DND-41 (cell line): ENCODE measurements around the gene UNK.

Source experiments
- ATAC-seq: fragments of 200-7000 bp; cut with Tn5 transposase; 3 replicates; pipeline ENCODE4 v1.9.1; 2021; ENCODE audit warnings: low read depth; ENCODE audit not compliant: insufficient read depth
- DNase-seq: peaks from one replicate; pipeline ENCODE4 v3.0.0-alpha.2; 2020
- H2AFZ ChIP-seq: 2 replicates; pipeline ENCODE4 v1.6.0; 2012; ENCODE audit warnings: low read depth, low read length
- H3K27ac ChIP-seq: 2 replicates; pipeline ENCODE4 v1.5.1; 2012; ENCODE audit warnings: low read length, inconsistent platforms
- H3K27me3 ChIP-seq: fragments of 200-600 bp; sonication (generic); 2 replicates; pipeline ENCODE4 v1.6.0; 2012; ENCODE audit warnings: low read length, mild to moderate bottlenecking, inconsistent platforms; ENCODE audit not compliant: insufficient read depth, poor library complexity
- H3K36me3 ChIP-seq: 2 replicates; pipeline ENCODE4 v1.5.1; 2012; ENCODE audit warnings: low read length, inconsistent platforms; ENCODE audit not compliant: insufficient read depth
- H3K4me1 ChIP-seq: 2 replicates; pipeline ENCODE4 v1.5.1; 2012; ENCODE audit warnings: mild to moderate bottlenecking, low read length; ENCODE audit not compliant: insufficient read depth
- H3K4me2 ChIP-seq: 2 replicates; pipeline ENCODE4 v1.6.0; 2012; ENCODE audit warnings: mild to moderate bottlenecking, moderate library complexity, low read length, inconsistent platforms; ENCODE audit not compliant: insufficient read depth
- H3K4me3 ChIP-seq, 2 experiments: fragments of 200-600 bp in 1 of 2; shearing (Covaris generic) in 1 of 2; 2 replicates each; pipeline ENCODE4 v1.5.1; 2012 to 2016; ENCODE audit warnings: inconsistent platforms in 2 of 2, low read length in 2 of 2, mild to moderate bottlenecking in 2 of 2, low read depth in 1 of 2, moderate library complexity in 1 of 2
- H3K79me2 ChIP-seq: 2 replicates; pipeline ENCODE4 v1.6.0; 2012; ENCODE audit warnings: low read length, inconsistent platforms; ENCODE audit not compliant: insufficient read depth
- H3K9ac ChIP-seq: 2 replicates; pipeline ENCODE4 v1.6.0; 2012; ENCODE audit warnings: low read depth, mild to moderate bottlenecking, inconsistent platforms, low read length, moderate library complexity
- H3K9me3 ChIP-seq: 2 replicates; pipeline ENCODE4 v1.5.1; 2012; ENCODE audit warnings: low read length, moderate library complexity, mild to moderate bottlenecking, inconsistent platforms; ENCODE audit not compliant: insufficient read depth, severe bottlenecking
- H4K20me1 ChIP-seq: 2 replicates; pipeline ENCODE4 v1.6.0; 2012; ENCODE audit warnings: low read length; ENCODE audit not compliant: insufficient read depth
- EZH2 ChIP-seq: IDR thresholded peaks from 3 replicates; pipeline ENCODE4 v1.6.1; 2012; ENCODE audit warnings: borderline replicate concordance, low read depth, mild to moderate bottlenecking, moderate library complexity, low read length, inconsistent platforms; ENCODE audit not compliant: severe bottlenecking
- TF ChIP-seq, protein P1 (sequence below): IDR thresholded peaks from 2 replicates; pipeline ENCODE4 v1.5.1; 2012; ENCODE audit warnings: borderline replicate concordance, low read length, moderate library complexity, mild to moderate bottlenecking; ENCODE audit not compliant: poor library complexity, severe bottlenecking; ENCODE audit errors: extremely low read depth

UNK gene

GRCh38 chr17:75834928-75835653 is 50.5 kb downstream of the UNK start:
- Histone ChIP-seq H3K79me2 (no peaks in the 10 kb centered on the region), H3K9ac (no peak overlapping the region), H3K4me3 (no peak overlapping the region), H3K4me2 (no peak overlapping the region), H3K27me3 (no peaks in the 10 kb centered on the region), H4K20me1 (peaks cover 2% of the 10 kb centered on the region; the same call in 1 of the 2 replicates), H3K36me3 (peaks cover 55% of the 10 kb centered on the region), H3K27ac (no peak overlapping the region), H3K4me1 (no peaks in the 10 kb centered on the region), H2AFZ (no peak overlapping the region), H3K9me3 (no peaks in the 10 kb centered on the region)
- ATAC-seq (no peak), DNase-seq (no peak)
- TF ChIP-seq, protein P1, sequence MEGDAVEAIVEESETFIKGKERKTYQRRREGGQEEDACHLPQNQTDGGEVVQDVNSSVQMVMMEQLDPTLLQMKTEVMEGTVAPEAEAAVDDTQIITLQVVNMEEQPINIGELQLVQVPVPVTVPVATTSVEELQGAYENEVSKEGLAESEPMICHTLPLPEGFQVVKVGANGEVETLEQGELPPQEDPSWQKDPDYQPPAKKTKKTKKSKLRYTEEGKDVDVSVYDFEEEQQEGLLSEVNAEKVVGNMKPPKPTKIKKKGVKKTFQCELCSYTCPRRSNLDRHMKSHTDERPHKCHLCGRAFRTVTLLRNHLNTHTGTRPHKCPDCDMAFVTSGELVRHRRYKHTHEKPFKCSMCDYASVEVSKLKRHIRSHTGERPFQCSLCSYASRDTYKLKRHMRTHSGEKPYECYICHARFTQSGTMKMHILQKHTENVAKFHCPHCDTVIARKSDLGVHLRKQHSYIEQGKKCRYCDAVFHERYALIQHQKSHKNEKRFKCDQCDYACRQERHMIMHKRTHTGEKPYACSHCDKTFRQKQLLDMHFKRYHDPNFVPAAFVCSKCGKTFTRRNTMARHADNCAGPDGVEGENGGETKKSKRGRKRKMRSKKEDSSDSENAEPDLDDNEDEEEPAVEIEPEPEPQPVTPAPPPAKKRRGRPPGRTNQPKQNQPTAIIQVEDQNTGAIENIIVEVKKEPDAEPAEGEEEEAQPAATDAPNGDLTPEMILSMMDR: no peak
- TF ChIP-seq EZH2: no peak

GRCh38 chr17:75835654-75835987 is 51.0 kb downstream of the UNK start:
- Histone ChIP-seq H3K36me3 (peaks cover 55% of the 10 kb centered on the region), H3K4me2 (no peak overlapping the region), H3K9me3 (no peaks in the 10 kb centered on the region), H3K27me3 (no peaks in the 10 kb centered on the region), H3K4me1 (no peaks in the 10 kb centered on the region), H2AFZ (no peak overlapping the region), H3K79me2 (no peaks in the 10 kb centered on the region), H4K20me1 (no peaks in the 10 kb centered on the region), H3K27ac (no peak overlapping the region), H3K4me3 (no peak overlapping the region), H3K9ac (no peak overlapping the region)
- no peak for DNase-seq
- TF ChIP-seq EZH2: no peak
- TF ChIP-seq, protein P1: no peak
- ATAC-seq: no peak

DNA sequence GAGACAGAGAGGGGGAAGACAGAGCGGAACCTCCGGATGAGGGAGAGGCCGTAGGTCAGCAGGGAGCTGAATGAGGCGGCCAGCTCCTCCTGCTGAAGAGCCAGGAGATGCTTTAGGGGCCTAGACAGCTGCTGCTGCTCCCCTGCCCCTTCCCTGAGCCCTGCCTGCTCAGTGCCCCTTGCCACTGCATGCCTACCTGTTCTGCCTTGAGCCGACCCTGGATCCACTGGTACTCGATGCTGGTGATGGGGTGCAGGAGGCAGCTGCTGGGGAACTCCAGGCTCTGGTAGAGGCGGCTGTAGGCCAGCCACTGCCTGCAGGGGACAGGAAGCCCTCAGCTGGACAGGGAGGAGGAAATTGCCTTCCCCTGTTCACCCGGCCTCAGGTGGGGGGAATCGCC is 52.0 kb downstream of the UNK start:
- no peak overlapping the region for H3K9ac ChIP-seq

DNA sequence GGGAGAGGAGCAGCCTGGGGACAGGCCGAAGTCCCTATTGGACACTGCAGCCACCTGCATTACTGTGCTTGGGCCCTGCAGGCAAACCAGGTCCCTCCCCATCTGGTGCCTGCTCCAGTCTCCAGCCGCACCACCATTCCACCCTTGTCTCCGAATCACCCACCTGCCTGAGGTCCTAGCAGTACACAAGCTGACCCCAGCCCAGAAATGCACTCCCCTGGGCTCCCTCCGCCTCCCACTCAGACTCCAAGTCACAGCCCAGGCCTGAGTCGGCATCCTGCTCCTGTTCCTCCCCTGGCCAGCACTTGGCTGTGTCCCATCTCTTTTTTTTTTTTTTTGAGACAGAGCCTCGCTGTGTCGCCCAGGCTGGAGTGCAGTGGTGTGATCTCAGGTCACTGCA is 53.3 kb downstream of the UNK start:
- Histone ChIP-seq H4K20me1 (no peaks in the 10 kb centered on the region), H3K9ac (no peak overlapping the region), H3K9me3 (no peaks in the 10 kb centered on the region), H3K4me3 (no peak overlapping the region), H3K4me2 (no peak overlapping the region), H3K79me2 (peaks cover 7% of the 10 kb centered on the region), H3K27me3 (no peaks in the 10 kb centered on the region), H3K4me1 (peaks cover 9% of the 10 kb centered on the region), H2AFZ (no peak overlapping the region), H3K36me3 (peaks cover 54% of the 10 kb centered on the region), H3K27ac (no peak overlapping the region)
- no peak for DNase-seq
- ATAC-seq: no peak
- no peak for TF ChIP-seq EZH2
- TF ChIP-seq, protein P1: no peak

More for the DNA sequence above, 52.0 kb downstream of the UNK start:
- Histone ChIP-seq H3K79me2 (no peaks in the 10 kb centered on the region), H4K20me1 (no peaks in the 10 kb centered on the region), H3K36me3 (peaks cover 51% of the 10 kb centered on the region), H3K4me2 (no peak overlapping the region), H2AFZ (no peak overlapping the region), H3K4me1 (no peaks in the 10 kb centered on the region), H3K27ac (no peak overlapping the region), H3K27me3 (no peaks in the 10 kb centered on the region), H3K9me3 (no peaks in the 10 kb centered on the region), H3K4me3 (no peak overlapping the region)
- ATAC-seq (no peak), DNase-seq (no peak)
- TF ChIP-seq EZH2: no peak
